SK-N-SH (cell line): Measurements from ENCODE around the gene LSM14B. TPM values are rescaled to one million over a fixed set of nuclear protein-coding genes. Genes with fewer than 3 reads are reported as not detected.
A peak's percentile ranks its signal among the peaks of the same experiment; 100 is the strongest.

Experiments
- CTCF ChIA-PET: fragments of 300-600, 350-600 bp; formaldehyde crosslinking; extraction: SDS; loops from one replicate; lab custom pipeline; 2021; lab: Yijun Ruan, JAX
- POLR2A ChIA-PET: fragments of 350-600 bp; sonication (Branson Sonifier 250); formaldehyde crosslinking; extraction: SDS; loops from one replicate; lab custom pipeline; 2020; ENCODE audit warnings: antibody characterized with exemption, inconsistent platforms; lab: Yijun Ruan, JAX
- DNase-seq: peaks from one replicate; pipeline ENCODE4 v3.0.0; 2012
- H2AFZ ChIP-seq: fragments of 200-600 bp; sonication (generic); 2 replicates; pipeline ENCODE4 v1.8.1; 2016; ENCODE audit warnings: antibody characterized with exemption, mild to moderate bottlenecking, low read depth
- H3F3A ChIP-seq: fragments of 200-600 bp; sonication (generic); replicated peaks from 2 replicates; pipeline ENCODE3; 2016; ENCODE audit warnings: antibody characterized with exemption, mild to moderate bottlenecking; ENCODE audit not compliant: insufficient read depth
- H3K27ac ChIP-seq, 2 experiments: fragments of 200-500 bp in 1 of 2; fragments of 200-600 bp in 1 of 2; sonication (Bioruptor generic) in 1 of 2; sonication (generic), shearing (Covaris generic) in 1 of 2; 2 replicates each; pipeline versions ENCODE4 v1.5.1 to v1.6.1; 2014 to 2016; ENCODE audit warnings: low read depth in 2 of 2, inconsistent platforms in 1 of 2, low read length in 1 of 2, mild to moderate bottlenecking in 1 of 2, mixed read lengths in 1 of 2
- H3K27me3 ChIP-seq: fragments of 200-600 bp; sonication (generic), shearing (Covaris generic); 2 replicates; pipeline ENCODE4 v1.6.1; 2016; ENCODE audit warnings: mixed run types; ENCODE audit not compliant: insufficient read depth
- H3K36me3 ChIP-seq, 2 experiments: fragments of 200-500 bp in 1 of 2; fragments of 200-600 bp in 1 of 2; sonication (Bioruptor generic) in 1 of 2; sonication (generic) in 1 of 2; replicated peaks in 1 of 2; 2 replicates each; pipeline versions ENCODE3 to v1.5.1; 2014 to 2016; ENCODE audit warnings: low read length in 1 of 2, mild to moderate bottlenecking in 1 of 2; ENCODE audit not compliant: insufficient read depth in 2 of 2, control insufficient read depth in 1 of 2
- H3K4me1 ChIP-seq, 2 experiments: fragments of 200-500 bp in 1 of 2; fragments of 200-600 bp in 1 of 2; sonication (Bioruptor generic) in 1 of 2; sonication (generic), shearing (Covaris generic) in 1 of 2; 2 replicates each; pipeline versions ENCODE4 v1.5.1 to v1.6.1; 2014 to 2016; ENCODE audit warnings: low read depth in 1 of 2, low read length in 1 of 2, mixed run types in 1 of 2; ENCODE audit not compliant: insufficient read depth in 2 of 2, control insufficient read depth in 1 of 2
- H3K4me2 ChIP-seq: fragments of 200-600 bp; sonication (generic), shearing (Covaris generic); 2 replicates; pipeline ENCODE4 v1.6.1; 2017; ENCODE audit warnings: mixed run types
- H3K4me3 ChIP-seq, 2 experiments: fragments of 200-500 bp in 1 of 2; fragments of 200-600 bp in 1 of 2; sonication (Bioruptor generic) in 1 of 2; sonication (generic), shearing (Covaris generic) in 1 of 2; 2 replicates each; pipeline versions ENCODE4 v1.5.1 to v1.8.1; 2014 to 2016; ENCODE audit warnings: low read depth in 2 of 2, inconsistent platforms in 1 of 2, low read length in 1 of 2, mild to moderate bottlenecking in 1 of 2, mixed read lengths in 1 of 2, moderate library complexity in 1 of 2
- H3K79me2 ChIP-seq: fragments of 200-600 bp; sonication (generic); 2 replicates; pipeline ENCODE4 v1.8.1; 2017; ENCODE audit warnings: mild to moderate bottlenecking; ENCODE audit not compliant: insufficient read depth
- H3K9ac ChIP-seq: fragments of 200-600 bp; sonication (generic); 2 replicates; pipeline ENCODE4 v1.6.1; 2017; ENCODE audit warnings: mixed run types
- H3K9me2 ChIP-seq: fragments of 200-600 bp; sonication (generic); 2 replicates; pipeline ENCODE4 v1.6.1; 2017; ENCODE audit warnings: mixed run types
- H3K9me3 ChIP-seq: fragments of 200-600 bp; sonication (generic); 2 replicates; pipeline ENCODE4 v1.6.1; 2017; ENCODE audit warnings: mixed run types, mild to moderate bottlenecking, moderate library complexity
- H4K20me1 ChIP-seq: fragments of 200-600 bp; sonication (generic); 2 replicates; pipeline ENCODE4 v1.6.1; 2017; ENCODE audit warnings: mild to moderate bottlenecking, mixed run types; ENCODE audit not compliant: insufficient read depth
- FOXM1 ChIP-seq: IDR thresholded peaks from 2 replicates; pipeline ENCODE4 v1.4.0; 2012; ENCODE audit warnings: low read depth, mild to moderate bottlenecking
- JUND ChIP-seq: IDR thresholded peaks from 2 replicates; pipeline ENCODE4 v1.4.0; 2012
- NFIC ChIP-seq: IDR thresholded peaks from 2 replicates; pipeline ENCODE4 v1.4.0; 2012; ENCODE audit warnings: borderline replicate concordance
- WGBS: methylation state at CpG from one replicate; pipeline ENCODE4 v1.1.6; 2017; ENCODE audit warnings: low lambda C conversion rate; 5-methylcytosine and 5-hydroxymethylcytosine counted together
- polyA plus RNA-seq, 3 experiments: library from polyadenylated mRNA; depleted of rRNA; stranded (reverse); fragments of >200 nt; gene quantifications; 2 replicates each; pipeline ENCODE4 v1.2.3, GENCODE V29; 2012
- TF ChIP-seq, protein P1 (sequence below): fragments of 200-600 bp; sonication (generic); IDR thresholded peaks from 2 replicates; pipeline ENCODE4 v1.6.1; 2017; ENCODE audit warnings: antibody characterized with exemption, mild to moderate bottlenecking, moderate library complexity
- TF ChIP-seq, protein P2 (sequence below): fragments of 150-350 bp; IDR thresholded peaks from 2 replicates; pipeline ENCODE4 v1.6.1; 2016; ENCODE audit warnings: mild to moderate bottlenecking, low read depth, low read length
- TF ChIP-seq, protein P3 (sequence below): IDR thresholded peaks from 2 replicates; pipeline ENCODE4 v1.4.0; 2012; ENCODE audit warnings: low read depth, borderline replicate concordance
- TF ChIP-seq, protein P4 (sequence below): IDR thresholded peaks from 2 replicates; pipeline ENCODE4 v1.4.0; 2012; ENCODE audit warnings: low read depth

Gene LSM14B
- polyA plus RNA-seq, 1 of the 3 experiments (the other 2 are of a cell fraction) = 64.6 TPM

DNA sequence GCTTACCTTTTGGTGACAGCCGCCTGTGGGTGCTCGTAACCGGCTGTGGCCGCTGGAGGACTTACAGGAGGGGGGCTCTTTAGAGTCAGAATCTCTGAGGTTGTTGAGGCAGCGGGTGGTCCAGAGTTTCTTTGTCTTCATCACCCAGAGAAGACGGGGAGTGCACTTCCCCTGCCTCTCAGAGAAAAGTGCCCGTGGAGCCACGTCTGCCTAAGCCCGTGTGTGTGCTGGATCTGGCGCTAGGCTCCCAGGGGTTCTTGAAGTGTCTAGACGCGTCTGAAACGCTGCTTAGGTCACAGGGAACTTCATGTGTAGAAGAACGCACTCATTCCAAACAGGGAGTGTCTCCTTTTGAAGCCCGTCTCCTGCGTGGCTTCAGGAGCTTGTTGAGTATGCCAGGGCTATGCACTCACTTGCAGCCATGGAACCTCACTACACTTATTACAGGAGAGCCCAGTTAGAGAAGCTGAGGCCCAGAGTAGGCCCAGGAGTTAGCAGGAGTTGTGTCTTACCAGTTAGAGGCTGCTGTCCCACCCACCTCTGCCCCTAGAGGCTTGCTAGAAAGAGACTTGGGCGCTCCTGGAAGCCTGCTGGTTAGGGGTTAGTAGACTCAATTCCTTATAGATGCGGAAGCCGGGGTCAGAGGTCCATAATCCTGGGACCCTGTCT, 1.3 kb downstream of the LSM14B start:
- peaks cover 9 to 15% of the 10 kb centered on the region in 2 experiments; a peak in 3 of 4 replicates for H3K4me1 ChIP-seq
- peaks cover 51% of the 10 kb centered on the region for H3K79me2 ChIP-seq
- no peaks in the 10 kb centered on the region for H3K9me3 ChIP-seq
- peaks cover 6% of the 10 kb centered on the region for H3F3A ChIP-seq
- peaks cover 26 to 37% of the 10 kb centered on the region in 2 experiments for H3K36me3 ChIP-seq
- POLR2A ChIA-PET = interaction anchor here (1.2 to 3.8 kb wide), 2 partner anchors 57 to 59 kb away, joined by 3 to 41 read pairs; partner anchors contain the start of gene TAF4
- peak overlapping the region; percentile 70 for H3K9ac ChIP-seq
- peaks cover 38% of the 10 kb centered on the region for H4K20me1 ChIP-seq
- H3K9me2 ChIP-seq = no peaks in the 10 kb centered on the region
- H3K4me3 ChIP-seq = peak overlapping the region; percentile 78 to 82
- CTCF ChIA-PET = interaction anchor here (1.0 to 6.2 kb wide), 7 partner anchors 10 to 113 kb away, joined by 3 to 44 read pairs (median 4); partner anchors contain the start of genes PSMA7 and SS18L1
- peak overlapping the region; percentile 36 to 87; a peak in 2 of 4 replicates for H3K27ac ChIP-seq
- TF ChIP-seq NFIC = no peak
- TF ChIP-seq, protein P1, sequence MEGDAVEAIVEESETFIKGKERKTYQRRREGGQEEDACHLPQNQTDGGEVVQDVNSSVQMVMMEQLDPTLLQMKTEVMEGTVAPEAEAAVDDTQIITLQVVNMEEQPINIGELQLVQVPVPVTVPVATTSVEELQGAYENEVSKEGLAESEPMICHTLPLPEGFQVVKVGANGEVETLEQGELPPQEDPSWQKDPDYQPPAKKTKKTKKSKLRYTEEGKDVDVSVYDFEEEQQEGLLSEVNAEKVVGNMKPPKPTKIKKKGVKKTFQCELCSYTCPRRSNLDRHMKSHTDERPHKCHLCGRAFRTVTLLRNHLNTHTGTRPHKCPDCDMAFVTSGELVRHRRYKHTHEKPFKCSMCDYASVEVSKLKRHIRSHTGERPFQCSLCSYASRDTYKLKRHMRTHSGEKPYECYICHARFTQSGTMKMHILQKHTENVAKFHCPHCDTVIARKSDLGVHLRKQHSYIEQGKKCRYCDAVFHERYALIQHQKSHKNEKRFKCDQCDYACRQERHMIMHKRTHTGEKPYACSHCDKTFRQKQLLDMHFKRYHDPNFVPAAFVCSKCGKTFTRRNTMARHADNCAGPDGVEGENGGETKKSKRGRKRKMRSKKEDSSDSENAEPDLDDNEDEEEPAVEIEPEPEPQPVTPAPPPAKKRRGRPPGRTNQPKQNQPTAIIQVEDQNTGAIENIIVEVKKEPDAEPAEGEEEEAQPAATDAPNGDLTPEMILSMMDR = peak; percentile 19; the same call in 1 of the 2 replicates
- TF ChIP-seq, protein P2, sequence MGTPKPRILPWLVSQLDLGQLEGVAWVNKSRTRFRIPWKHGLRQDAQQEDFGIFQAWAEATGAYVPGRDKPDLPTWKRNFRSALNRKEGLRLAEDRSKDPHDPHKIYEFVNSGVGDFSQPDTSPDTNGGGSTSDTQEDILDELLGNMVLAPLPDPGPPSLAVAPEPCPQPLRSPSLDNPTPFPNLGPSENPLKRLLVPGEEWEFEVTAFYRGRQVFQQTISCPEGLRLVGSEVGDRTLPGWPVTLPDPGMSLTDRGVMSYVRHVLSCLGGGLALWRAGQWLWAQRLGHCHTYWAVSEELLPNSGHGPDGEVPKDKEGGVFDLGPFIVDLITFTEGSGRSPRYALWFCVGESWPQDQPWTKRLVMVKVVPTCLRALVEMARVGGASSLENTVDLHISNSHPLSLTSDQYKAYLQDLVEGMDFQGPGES = no peak
- H3K4me2 ChIP-seq = peak overlapping the region; percentile 98
- WGBS = 53% methylated on average over 17 of the region's 19 CpGs
- H3K27me3 ChIP-seq = no peaks in the 10 kb centered on the region
- no peak for DNase-seq
- H2AFZ ChIP-seq = no peak overlapping the region

DNA sequence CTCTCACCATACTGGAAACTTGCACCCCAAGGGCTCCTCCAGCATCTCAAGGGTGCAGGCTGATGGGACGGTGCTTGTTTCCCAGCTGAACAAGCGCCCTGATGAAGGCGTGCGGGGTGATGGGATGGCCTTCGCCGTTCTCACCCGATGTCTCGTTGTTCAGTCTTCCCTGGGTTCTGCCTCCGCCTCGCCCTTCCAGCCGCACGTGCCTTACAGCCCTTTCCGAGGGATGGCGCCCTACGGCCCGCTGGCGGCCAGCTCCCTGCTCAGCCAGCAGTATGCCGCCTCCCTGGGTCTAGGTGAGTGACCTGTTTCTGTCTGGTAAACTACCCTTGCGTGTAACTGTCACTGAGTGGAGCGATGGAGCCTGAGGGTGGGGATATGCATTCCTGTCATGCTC, 3.9 kb downstream of the LSM14B start:
- Histone ChIP-seq H3F3A (peaks cover 4% of the 10 kb centered on the region), H3K27me3 (no peaks in the 10 kb centered on the region)
- CTCF ChIA-PET = interaction anchor here (1.2 to 6.2 kb wide), 4 partner anchors 10 to 115 kb away, joined by 3 to 44 read pairs (median 13); no protein-coding TSS in a partner anchor
- no peak for TF ChIP-seq JUND
- TF ChIP-seq, protein P3, sequence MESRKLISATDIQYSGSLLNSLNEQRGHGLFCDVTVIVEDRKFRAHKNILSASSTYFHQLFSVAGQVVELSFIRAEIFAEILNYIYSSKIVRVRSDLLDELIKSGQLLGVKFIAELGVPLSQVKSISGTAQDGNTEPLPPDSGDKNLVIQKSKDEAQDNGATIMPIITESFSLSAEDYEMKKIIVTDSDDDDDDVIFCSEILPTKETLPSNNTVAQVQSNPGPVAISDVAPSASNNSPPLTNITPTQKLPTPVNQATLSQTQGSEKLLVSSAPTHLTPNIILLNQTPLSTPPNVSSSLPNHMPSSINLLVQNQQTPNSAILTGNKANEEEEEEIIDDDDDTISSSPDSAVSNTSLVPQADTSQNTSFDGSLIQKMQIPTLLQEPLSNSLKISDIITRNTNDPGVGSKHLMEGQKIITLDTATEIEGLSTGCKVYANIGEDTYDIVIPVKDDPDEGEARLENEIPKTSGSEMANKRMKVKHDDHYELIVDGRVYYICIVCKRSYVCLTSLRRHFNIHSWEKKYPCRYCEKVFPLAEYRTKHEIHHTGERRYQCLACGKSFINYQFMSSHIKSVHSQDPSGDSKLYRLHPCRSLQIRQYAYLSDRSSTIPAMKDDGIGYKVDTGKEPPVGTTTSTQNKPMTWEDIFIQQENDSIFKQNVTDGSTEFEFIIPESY = no peak
- TF ChIP-seq NFIC = no peak
- TF ChIP-seq, protein P4, sequence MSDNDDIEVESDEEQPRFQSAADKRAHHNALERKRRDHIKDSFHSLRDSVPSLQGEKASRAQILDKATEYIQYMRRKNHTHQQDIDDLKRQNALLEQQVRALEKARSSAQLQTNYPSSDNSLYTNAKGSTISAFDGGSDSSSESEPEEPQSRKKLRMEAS = no peak
- TF ChIP-seq, protein P2 = no peak
- no peak for TF ChIP-seq FOXM1
- TF ChIP-seq, all 33 proteins: peak for 0
- no peak overlapping the region for H3K9ac ChIP-seq
- H3K4me2 ChIP-seq = no peak overlapping the region
- peaks cover 9 to 15% of the 10 kb centered on the region in 2 experiments; a peak in 3 of 4 replicates for H3K4me1 ChIP-seq
- no peak for DNase-seq
- no peak overlapping the region for H2AFZ ChIP-seq
- 96% methylated on average over 19 of the region's 20 CpGs for WGBS
- H3K9me2 ChIP-seq = no peaks in the 10 kb centered on the region
- H3K79me2 ChIP-seq = peaks cover 59% of the 10 kb centered on the region
- no peaks in the 10 kb centered on the region for H3K9me3 ChIP-seq
- H4K20me1 ChIP-seq = peaks cover 43% of the 10 kb centered on the region
- H3K36me3 ChIP-seq = peaks cover 38 to 61% of the 10 kb centered on the region in 2 experiments
- POLR2A ChIA-PET = interaction anchor here (0.6 kb wide), 1 partner anchor 41 kb away, joined by 4 read pairs; no protein-coding TSS in a partner anchor
- no peak overlapping the region for H3K27ac ChIP-seq
- no peak overlapping the region for H3K4me3 ChIP-seq
